ENCODE data around the gene SGMS2. TPM values are rescaled to one million over a fixed set of nuclear protein-coding genes. Genes with fewer than 3 reads are reported as not detected.
"Not testable (repeated sequence)": the region's sequence is repeated elsewhere in the genome, so short reads cannot be mapped to it uniquely, and the experiment has no call there.

SGMS2 gene
- total and polyA plus RNA-seq, 9 of the 15 experiments (the other 6 are each of a cell fraction or from before 2014, with no cell fraction given) = 0.07 to 0.25 (median 0.11) TPM; not detected in 5

DNA sequence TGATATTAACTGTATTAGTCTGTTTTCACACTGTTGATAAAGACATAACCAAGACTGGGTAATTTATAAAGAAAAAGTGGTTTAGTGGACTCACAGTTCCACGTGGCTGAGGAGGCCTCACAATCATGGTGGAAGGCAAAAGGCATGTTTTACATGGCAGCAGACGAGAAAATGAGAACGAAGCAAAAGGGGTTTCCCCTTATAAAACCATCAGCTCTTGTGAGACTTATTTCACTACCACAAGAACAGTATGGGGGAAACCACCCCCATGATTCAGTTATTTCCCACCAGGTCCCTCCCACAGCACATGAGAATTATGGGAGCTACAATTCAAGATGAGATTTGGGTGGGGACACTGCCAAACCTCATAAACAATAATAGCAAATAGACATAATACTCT is 80.3 kb downstream of the SGMS2 start:
- H3K27ac ChIP-seq (ENCODE audit: extremely low read depth, low read depth, low read length); H3K9ac ChIP-seq (ENCODE audit: insufficient read depth in 1 of 2, low read depth in 2 of 2, low read length in 2 of 2); POLR2A ChIA-PET; DNase-seq (ENCODE audit: extremely low read depth in 1 of 4, low spot score in 3 of 4); H3K4me1 ChIP-seq (replicated peaks in 1 of 2; ENCODE audit: control insufficient read depth in 2 of 2, insufficient read depth in 2 of 2, low read length in 2 of 2); H3K4me3 ChIP-seq; BruUV-seq (replicated peaks); H3K9me3 ChIP-seq (replicated peaks; ENCODE audit: control insufficient read depth, insufficient read depth, low read depth, low read length); FAIRE-seq; intact Hi-C loops (cut with micrococcal nuclease); H2AFZ ChIP-seq (ENCODE audit: low read depth, low read length); H3K4me2 ChIP-seq (ENCODE audit: insufficient read depth, low read length); H3K27me3 ChIP-seq (ENCODE audit: control insufficient read depth in 2 of 2, insufficient read depth in 2 of 2, low read length in 2 of 2); H3K36me3 ChIP-seq (ENCODE audit: control insufficient read depth, insufficient read depth, low read length); H3K79me2 ChIP-seq (ENCODE audit: control insufficient read depth, insufficient read depth, low read length); CTCF ChIA-PET (ENCODE audit: low intra/inter-chr PET ratio); H3K9me1 ChIP-seq (ENCODE audit: control insufficient read depth, insufficient read depth, low read length); H4K20me1 ChIP-seq (replicated peaks; ENCODE audit: control insufficient read depth, insufficient read depth, low read length); ATAC-seq: not testable (repeated sequence)
- 0% methylated on average over 3 of the region's 3 CpGs for WGBS (ENCODE audit: insufficient coverage, low coverage, missing lambda C conversion rate)
- in situ Hi-C loops (cut with MboI) = loop anchor here (25.0 kb wide), 1 partner anchor 143 kb away; no protein-coding TSS in a partner anchor

- no peaks in the 10 kb centered on the region for H4K20me1 ChIP-seq (replicated peaks; ENCODE audit: control insufficient read depth, insufficient read depth, low read length)
- in situ Hi-C loops (cut with MboI) (loop anchor here (25.0 kb wide), 1 partner anchor 144 kb away; no protein-coding TSS in a partner anchor), intact Hi-C loops (cut with micrococcal nuclease) (no loop called here)
- H3K4me1 ChIP-seq (replicated peaks in 1 of 2; ENCODE audit: control insufficient read depth in 2 of 2, insufficient read depth in 2 of 2, low read length in 2 of 2) = no peaks in the 10 kb centered on the region
- TF ChIP-seq NFXL1 (CRISPR knock-in tag; IDR thresholded peaks at IDR 0.05) (no peak), ATF7 (IDR thresholded peaks at IDR 0.05) (no peak), TBP (optimal IDR thresholded peaks at IDR 0.05; ENCODE audit: low read depth, low read length) (no peak), CHAMP1 (IDR thresholded peaks at IDR 0.05) (no peak), BCOR (IDR thresholded peaks at IDR 0.05) (no peak), MXI1 (IDR thresholded peaks at IDR 0.05; ENCODE audit: low read depth, low read length) (no peak), SREBF2 (CRISPR knock-in tag; IDR thresholded peaks at IDR 0.05) (no peak), CREB1 (IDR thresholded peaks at IDR 0.05) (no peak), CREB1 (CRISPR knock-in tag; IDR thresholded peaks at IDR 0.05) (no peak), KLF6 (CRISPR knock-in tag; IDR thresholded peaks at IDR 0.05; ENCODE audit: borderline replicate concordance) (no peak), SRSF3 (IDR thresholded peaks at IDR 0.05; ENCODE audit: insufficient read depth, low read length) (no peak)
- H2AFZ ChIP-seq (ENCODE audit: low read depth, low read length) = no peak overlapping the region
- no peak overlapping the region for H3K9ac ChIP-seq (ENCODE audit: insufficient read depth in 1 of 2, low read depth in 2 of 2, low read length in 2 of 2)
- no peak for ATAC-seq
- CTCF ChIA-PET (ENCODE audit: low intra/inter-chr PET ratio) = no interaction called here
- no peak overlapping the region for H3K4me2 ChIP-seq (ENCODE audit: insufficient read depth, low read length)
- no peak for FAIRE-seq
- POLR2A ChIA-PET = interaction anchor here (1.0 kb wide), 1 partner anchor 12 kb away, joined by 3 read pairs; no protein-coding TSS in a partner anchor
- no peaks in the 10 kb centered on the region for H3K79me2 ChIP-seq (ENCODE audit: control insufficient read depth, insufficient read depth, low read length)
- no peak overlapping the region for H3K4me3 ChIP-seq
- H3K27ac ChIP-seq (ENCODE audit: extremely low read depth, low read depth, low read length) = no peak overlapping the region
- H3K9me3 ChIP-seq (replicated peaks; ENCODE audit: control insufficient read depth, insufficient read depth, low read depth, low read length) = no peaks in the 10 kb centered on the region
- H3K27me3 ChIP-seq (ENCODE audit: control insufficient read depth in 2 of 2, insufficient read depth in 2 of 2, low read length in 2 of 2) = peaks cover 0 to 2% of the 10 kb centered on the region in 2 experiments; a peak in 1 of 5 replicates
- H3K36me3 ChIP-seq (ENCODE audit: control insufficient read depth, insufficient read depth, low read length) = no peaks in the 10 kb centered on the region
- no peaks in the 10 kb centered on the region for H3K9me1 ChIP-seq (ENCODE audit: control insufficient read depth, insufficient read depth, low read length)
- no TSS peak for BruUV-seq (replicated peaks)
- 3% methylated on average over 4 of the region's 4 CpGs for WGBS (ENCODE audit: insufficient coverage, low coverage, missing lambda C conversion rate)
- DNase-seq (ENCODE audit: extremely low read depth in 1 of 4, low spot score in 3 of 4) = no peak
Observed at GRCh38 chr4:107906458-107907100, 81.8 kb downstream of the SGMS2 start.
